ENCODE data around the gene TMEM164. TPM values are rescaled to one million over a fixed set of nuclear protein-coding genes. Genes with fewer than 3 reads are reported as not detected.

Gene TMEM164
- total and polyA plus RNA-seq, 7 donors, result 14.5 to 42.4 (median 31.7) TPM

GRCh38 chrX:110167952-110168451 lies 165.1 kb downstream of the TMEM164 start:
- peaks cover 0 to 7% of the 10 kb centered on the region in 2 donors for H3K36me3 ChIP-seq (ENCODE audit: insufficient read depth in 1 of 2, low read depth in 1 of 2)
- ATAC-seq (peak; percentile 25 to 64 (median 34)), DNase-seq (peak in 1 of 2 donors; percentile 60)
- no peak overlapping the region for H3K4me3 ChIP-seq
- intact Hi-C loops (cut with DNase I), result loop anchor here in 1 of 2 donors (10.0 kb wide), 1 partner anchor 147 kb away; the partner anchor contains the start of gene AMMECR1
- WGBS, 3 donors, result 34 to 72% (median 50%) methylated on average over 5 to 9 of the region's 9 CpGs
- peaks cover 3% of the 10 kb centered on the region for H3K4me1 ChIP-seq
- peak; percentile 35 for TF ChIP-seq CTCF (IDR thresholded peaks at IDR 0.05)
- H3K27me3 ChIP-seq (ENCODE audit: insufficient read depth in 3 of 3, low read length in 2 of 3), result peaks cover 0 to 2% (median 0%) of the 10 kb centered on the region in 3 donors
- no peak overlapping the region for H3K27ac ChIP-seq
- H3K9me3 ChIP-seq, result no peaks in the 10 kb centered on the region

- H3K36me3 ChIP-seq (ENCODE audit: insufficient read depth in 1 of 2, low read depth in 1 of 2), result peaks cover 0 to 7% of the 10 kb centered on the region in 2 donors
- ATAC-seq (peak in 1 of 4 donors; percentile 3), DNase-seq (no peak)
- TF ChIP-seq CTCF (IDR thresholded peaks at IDR 0.05), result no peak
- H3K27me3 ChIP-seq (ENCODE audit: insufficient read depth in 3 of 3, low read length in 2 of 3), result peaks cover 0 to 2% (median 0%) of the 10 kb centered on the region in 3 donors
- peaks cover 3% of the 10 kb centered on the region for H3K4me1 ChIP-seq
- no peaks in the 10 kb centered on the region for H3K9me3 ChIP-seq
- H3K27ac ChIP-seq, result no peak overlapping the region
- intact Hi-C loops (cut with DNase I), result loop anchor here in 1 of 2 donors (10.0 kb wide), 1 partner anchor 146 kb away; the partner anchor contains the start of gene AMMECR1
- H3K4me3 ChIP-seq, result no peak overlapping the region
- 70 to 97% (median 81%) methylated on average over 3 to 4 of the region's 4 CpGs for WGBS, 3 donors
These were observed 165.7 kb downstream of the TMEM164 start for GRCh38 chrX:110168585-110168984.

GRCh38 chrX:110170029-110170428 lies 167.1 kb downstream of the TMEM164 start:
- Histone ChIP-seq H3K4me3 (no peak overlapping the region), H3K27ac (no peak overlapping the region), H3K27me3 (ENCODE audit: insufficient read depth in 3 of 3, low read length in 2 of 3) (peaks cover 0 to 2% (median 0%) of the 10 kb centered on the region in 3 donors), H3K36me3 (ENCODE audit: insufficient read depth in 1 of 2, low read depth in 1 of 2) (peaks cover 0 to 7% of the 10 kb centered on the region in 2 donors), H3K4me1 (peaks cover 3% of the 10 kb centered on the region), H3K9me3 (no peaks in the 10 kb centered on the region)
- ATAC-seq (peak in 2 of 4 donors; percentile 22 to 40), DNase-seq (no peak)
- TF ChIP-seq CTCF (IDR thresholded peaks at IDR 0.05), result no peak
- WGBS, 3 donors, result 74 to 88% (median 85%) methylated on average over 1 to 3 of the region's 3 CpGs
- intact Hi-C loops (cut with DNase I), result no loop called here

GRCh38 chrX:110171442-110171841 lies 168.5 kb downstream of the TMEM164 start:
- no peak for ATAC-seq

More at GRCh38 chrX:110171442-110171841, 168.5 kb downstream of the TMEM164 start:
- Histone ChIP-seq H3K4me3 (no peak overlapping the region), H3K27ac (no peak overlapping the region), H3K27me3 (ENCODE audit: insufficient read depth in 3 of 3, low read length in 2 of 3) (no peaks in the 10 kb centered on the region), H3K4me1 (peaks cover 3% of the 10 kb centered on the region), H3K9me3 (no peaks in the 10 kb centered on the region), H3K36me3 (ENCODE audit: insufficient read depth in 1 of 2, low read depth in 1 of 2) (peaks cover 0 to 7% of the 10 kb centered on the region in 2 donors)
- intact Hi-C loops (cut with DNase I), result no loop called here
- WGBS, 3 donors, result 78% methylated on average over 5 of the region's 5 CpGs
- no peak for DNase-seq
- no peak for TF ChIP-seq CTCF (IDR thresholded peaks at IDR 0.05)
